HepG2 (cell line): ENCODE measurements around the gene IQCH. TPM values are rescaled to one million over a fixed set of nuclear protein-coding genes. Genes with fewer than 3 reads are reported as not detected.

Source experiments
- BHLHE40 ChIP-seq: IDR thresholded peaks from 2 replicates; pipeline ENCODE4 v1.6.1; 2011; ENCODE audit warnings: low read length, improper control_type of control experiment
- CERS6 ChIP-seq: sonication (generic); formaldehyde crosslinking; IDR thresholded peaks from 2 replicates; pipeline ENCODE4 v1.5.0; 2020; ENCODE audit warnings: missing genetic modification reagents
- DZIP1 ChIP-seq: sonication (generic); formaldehyde crosslinking; IDR thresholded peaks from 2 replicates; pipeline ENCODE4 v1.5.0; 2020; ENCODE audit warnings: mild to moderate bottlenecking, missing genetic modification reagents
- EED ChIP-seq: sonication (generic); formaldehyde crosslinking; IDR thresholded peaks from 2 replicates; pipeline ENCODE4 v1.5.0; 2020; ENCODE audit warnings: mild to moderate bottlenecking, missing genetic modification reagents
- GABPB1 ChIP-seq: IDR thresholded peaks from 2 replicates; pipeline ENCODE4 v1.6.1; 2016; ENCODE audit warnings: mild to moderate bottlenecking, missing genetic modification reagents, moderate library complexity, missing compliant biosample characterization
- ISX ChIP-seq: sonication (generic); formaldehyde crosslinking; conservative IDR thresholded peaks from 2 replicates; pipeline ENCODE4 v1.5.0; 2020; ENCODE audit warnings: missing genetic modification reagents
- KLF16 ChIP-seq, 2 experiments: sonication (generic) in 1 of 2; formaldehyde crosslinking in 1 of 2; IDR thresholded peaks; 2 replicates each; pipeline versions ENCODE4 v1.6.1 to v1.8.0; 2016 to 2023; ENCODE audit warnings: missing genetic modification reagents in 2 of 2, missing compliant biosample characterization in 1 of 2
- MAFG ChIP-seq: sonication (generic); formaldehyde crosslinking; IDR thresholded peaks from 2 replicates; pipeline ENCODE4 v1.5.1; 2020; ENCODE audit warnings: mild to moderate bottlenecking, missing genetic modification reagents
- NCOA2 ChIP-seq: sonication (generic); formaldehyde crosslinking; IDR thresholded peaks from 2 replicates; pipeline ENCODE4 v1.8.0; 2022; ENCODE audit warnings: inconsistent platforms
- NR2F6 ChIP-seq, 2 experiments: IDR thresholded peaks; 2 replicates each; pipeline ENCODE4 v1.6.1; 2016; ENCODE audit warnings: antibody characterized with exemption in 1 of 2, mild to moderate bottlenecking in 1 of 2
- REPIN1 ChIP-seq: sonication (generic); formaldehyde crosslinking; IDR thresholded peaks from 2 replicates; pipeline ENCODE4 v1.8.0; 2022; ENCODE audit warnings: missing genetic modification reagents, low read depth, mild to moderate bottlenecking, borderline replicate concordance
- SCMH1 ChIP-seq: sonication (generic); formaldehyde crosslinking; IDR thresholded peaks from 2 replicates; pipeline ENCODE4 v1.9.0; 2021; ENCODE audit warnings: missing genetic modification reagents, mild to moderate bottlenecking, borderline replicate concordance
- SMYD3 ChIP-seq: sonication (generic); formaldehyde crosslinking; IDR thresholded peaks from 2 replicates; pipeline ENCODE4 v1.8.1; 2023; ENCODE audit warnings: mild to moderate bottlenecking, missing genetic modification reagents
- SYNCRIP ChIP-seq: fragments of 200-400 bp; formaldehyde crosslinking; IDR thresholded peaks from 2 replicates; pipeline ENCODE4 v1.6.1; 2018; ENCODE audit warnings: mild to moderate bottlenecking, low read depth, low read length; ENCODE audit not compliant: insufficient read depth
- TMF1 ChIP-seq: sonication (generic); formaldehyde crosslinking; IDR thresholded peaks from 2 replicates; pipeline ENCODE4 v1.8.1; 2022; ENCODE audit warnings: low read depth, missing genetic modification reagents
- ZBTB34 ChIP-seq: sonication (generic); formaldehyde crosslinking; IDR thresholded peaks from 2 replicates; pipeline ENCODE4 v1.8.0; 2022; ENCODE audit warnings: mild to moderate bottlenecking, missing genetic modification reagents
- ZBTB8A ChIP-seq: sonication (generic); formaldehyde crosslinking; IDR thresholded peaks from 2 replicates; pipeline ENCODE4 v1.4.0; 2020; ENCODE audit warnings: mild to moderate bottlenecking, low read depth, missing genetic modification reagents, borderline replicate concordance
- ZFYVE20 ChIP-seq: sonication (generic); formaldehyde crosslinking; IDR thresholded peaks from 2 replicates; pipeline ENCODE4 v1.8.0; 2023; ENCODE audit warnings: low read depth, mild to moderate bottlenecking, moderate library complexity, missing genetic modification reagents, borderline replicate concordance
- ZNF260 ChIP-seq: sonication (generic); formaldehyde crosslinking; IDR thresholded peaks from 2 replicates; pipeline ENCODE4 v1.4.0; 2020; ENCODE audit warnings: missing genetic modification reagents, low read depth, mild to moderate bottlenecking, borderline replicate concordance
- ZNF343 ChIP-seq: sonication (generic); formaldehyde crosslinking; IDR thresholded peaks from 2 replicates; pipeline ENCODE4 v1.4.0; 2020; ENCODE audit warnings: mild to moderate bottlenecking, missing genetic modification reagents
- ZNF639 ChIP-seq: conservative IDR thresholded peaks from 2 replicates; pipeline ENCODE4 v1.6.1; 2018; ENCODE audit warnings: missing genetic modification reagents
- ZNF83 ChIP-seq: sonication (generic); formaldehyde crosslinking; IDR thresholded peaks from 2 replicates; pipeline ENCODE4 v1.4.0; 2020; ENCODE audit warnings: missing genetic modification reagents, mild to moderate bottlenecking, borderline replicate concordance
- polyA plus RNA-seq, 8 experiments: library from polyadenylated mRNA; depleted of rRNA in 3 of 8; stranded (reverse) in 7 of 8; unstranded in 1 of 8; fragments of >200 nt; fragmentation: Illumina TruSeq in 4 of 8; extraction: Trizol in 4 of 8; gene quantifications; 2 replicates each; pipeline versions ENCODE4 v1.2.1 to v1.2.3, GENCODE V29; 2011 to 2016; ENCODE audit warnings: low read depth in 4 of 8, missing spikeins in 1 of 8, mixed read lengths in 1 of 8; ENCODE audit not compliant: insufficient read depth in 1 of 8
- total RNA-seq, 5 experiments: library from RNA; depleted of rRNA; stranded (reverse); fragments of >200 nt; fragmentation: Illumina TruSeq; extraction: Trizol; gene quantifications; 2 replicates each; pipeline ENCODE4 v1.2.3, GENCODE V29; 2016; ENCODE audit warnings: low read depth in 1 of 5

IQCH gene
- total and polyA plus RNA-seq, 2 of the 13 experiments (the other 11 are each of a cell fraction or from before 2014, with no cell fraction given) = 0.16 to 0.55 TPM

GRCh38 chr15:67542420-67543347 lies 288.1 kb downstream of the IQCH start, which contains the start of gene MAP2K5 (continued):
- TF ChIP-seq SCMH1 = no peak
- no peak for TF ChIP-seq ZFYVE20
- TF ChIP-seq NR2F6 (IDR thresholded peaks at IDR 0.05) = no peak
- TF ChIP-seq NR2F6 (CRISPR knock-in tag; IDR thresholded peaks at IDR 0.05) = no peak
- TF ChIP-seq ZNF83 = no peak
- no peak for TF ChIP-seq ZBTB34 (CRISPR knock-in tag)
- TF ChIP-seq CERS6 (CRISPR knock-in tag) = no peak
- no peak for TF ChIP-seq ZNF260
- TF ChIP-seq SMYD3 (CRISPR knock-in tag) = no peak
- no peak for TF ChIP-seq ISX (CRISPR knock-in tag)
- no peak for TF ChIP-seq SYNCRIP
- TF ChIP-seq TMF1 (CRISPR knock-in tag) = no peak
- no peak for TF ChIP-seq BHLHE40
- no peak for TF ChIP-seq KLF16 (CRISPR knock-in tag; IDR thresholded peaks at IDR 0.05)
- TF ChIP-seq EED (CRISPR knock-in tag) = no peak
- no peak for TF ChIP-seq MAFG (CRISPR knock-in tag)
- TF ChIP-seq ZBTB8A (CRISPR knock-in tag) = no peak
- peak; percentile 94 for TF ChIP-seq GABPB1 (CRISPR knock-in tag)
- TF ChIP-seq DZIP1 (CRISPR knock-in tag) = no peak
- no peak for TF ChIP-seq NCOA2 (CRISPR knock-in tag)
- no peak for TF ChIP-seq ZNF343
- peak; percentile 48; the same call in 1 of the 2 replicates for TF ChIP-seq ZNF639 (CRISPR knock-in tag)
- TF ChIP-seq REPIN1 (CRISPR knock-in tag) = no peak
